GM13976 (cell line): Measurements from ENCODE around the gene MAP3K8.
"Not testable (repeated sequence)": the region's sequence is repeated elsewhere in the genome, so short reads cannot be mapped to it uniquely, and the experiment has no call there.

Source experiments
- DNase-seq: peaks from one replicate; pipeline ENCODE4 v3.0.0; 2012; ENCODE audit warnings: low spot score
- CTCF ChIP-seq: IDR thresholded peaks from 2 replicates; pipeline ENCODE4 v1.5.1; 2012; ENCODE audit warnings: borderline replicate concordance, mild to moderate bottlenecking; ENCODE audit not compliant: insufficient read depth; ENCODE audit errors: extremely low read depth, missing control alignments, control extremely low read depth
- in situ Hi-C: fragments of 300-500 bp; cut with MboI; formaldehyde crosslinking; loops from one replicate; pipeline ENCODE4 v1.12.0; 2022; ENCODE audit warnings: low sequenced_read_pairs, mixed read lengths, inconsistent platforms; ENCODE audit not compliant: unreplicated experiment

The MAP3K8 gene

GRCh38 chr10:30467651-30468338 is 33.8 kb downstream of the MAP3K8 start:
- in situ Hi-C loops = no loop called here
- DNase-seq = peak; percentile 57
- no peak for TF ChIP-seq CTCF

DNA sequence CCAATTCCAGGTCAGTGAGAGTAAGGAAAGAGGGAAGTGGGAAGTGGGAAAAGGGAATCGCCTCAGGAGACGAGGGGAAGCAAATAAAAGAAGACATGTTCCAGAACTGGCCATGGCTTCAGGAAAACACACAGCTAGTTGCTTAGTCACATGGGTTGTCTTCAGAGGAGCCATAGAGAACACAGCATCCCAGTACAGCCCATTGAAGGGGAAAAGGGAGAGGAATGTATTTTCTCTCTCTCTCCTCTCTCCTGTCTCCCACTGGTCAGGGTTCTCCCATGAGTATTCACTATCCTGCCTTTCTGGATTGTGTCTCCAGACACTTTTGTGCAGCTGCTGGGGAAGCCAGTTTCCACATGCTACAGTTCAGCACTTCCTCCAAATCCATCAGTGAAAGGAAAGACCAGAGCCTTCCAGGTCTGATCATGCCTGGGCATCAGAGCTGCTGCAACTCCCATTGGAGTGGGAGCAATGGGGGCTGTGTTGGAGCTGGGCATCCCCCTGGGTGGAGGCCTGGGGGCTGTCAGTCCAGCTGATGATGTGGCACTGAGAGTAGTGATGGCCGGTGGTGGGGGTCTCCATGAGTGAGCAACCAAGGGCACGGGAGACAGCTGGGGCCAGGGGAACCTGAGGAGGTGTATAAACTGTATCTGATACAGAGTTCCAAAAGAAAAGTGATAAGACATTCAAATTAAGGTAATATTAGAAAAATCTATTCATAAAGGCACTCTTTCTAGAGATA is 38.6 kb downstream of the MAP3K8 start:
- no peak for TF ChIP-seq CTCF
- in situ Hi-C loops = no loop called here
- no peak for DNase-seq

GRCh38 chr10:30475515-30475914 is 41.5 kb downstream of the MAP3K8 start:
- DNase-seq, in situ Hi-C loops: not testable (repeated sequence)

DNA sequence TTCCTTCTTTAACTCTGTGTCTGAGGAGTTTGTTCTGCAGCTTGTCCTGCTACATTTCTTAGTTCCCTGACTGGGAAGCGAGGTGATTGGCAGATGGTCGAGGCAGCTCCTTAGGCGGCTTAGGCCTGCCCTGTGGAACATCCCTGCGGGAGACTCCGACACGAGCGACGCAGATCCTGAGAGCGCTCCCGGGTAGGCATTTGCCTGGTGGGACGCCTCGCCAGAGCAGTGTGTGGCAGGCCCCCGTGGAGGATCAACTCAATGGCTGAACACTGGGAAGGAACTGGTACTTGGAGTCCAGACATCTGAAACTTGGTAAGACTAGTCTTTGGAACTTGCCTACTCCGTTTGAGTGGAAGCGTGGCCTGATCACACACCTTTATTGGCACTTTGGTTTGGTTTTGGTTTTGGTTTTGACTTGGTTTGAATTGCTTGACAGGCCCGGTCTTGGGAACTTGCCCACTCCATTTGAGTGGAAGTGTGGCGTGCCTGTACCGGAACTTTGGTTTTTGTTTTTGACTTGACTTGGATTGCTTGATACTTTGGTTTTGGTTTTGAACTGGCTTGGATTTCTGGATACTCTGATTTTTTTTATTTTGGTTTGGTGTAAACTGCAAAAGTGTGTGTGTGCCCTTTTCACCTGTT is 42.6 kb downstream of the MAP3K8 start:
- in situ Hi-C loops = no loop called here
- no peak for DNase-seq
- no peak for TF ChIP-seq CTCF

DNA sequence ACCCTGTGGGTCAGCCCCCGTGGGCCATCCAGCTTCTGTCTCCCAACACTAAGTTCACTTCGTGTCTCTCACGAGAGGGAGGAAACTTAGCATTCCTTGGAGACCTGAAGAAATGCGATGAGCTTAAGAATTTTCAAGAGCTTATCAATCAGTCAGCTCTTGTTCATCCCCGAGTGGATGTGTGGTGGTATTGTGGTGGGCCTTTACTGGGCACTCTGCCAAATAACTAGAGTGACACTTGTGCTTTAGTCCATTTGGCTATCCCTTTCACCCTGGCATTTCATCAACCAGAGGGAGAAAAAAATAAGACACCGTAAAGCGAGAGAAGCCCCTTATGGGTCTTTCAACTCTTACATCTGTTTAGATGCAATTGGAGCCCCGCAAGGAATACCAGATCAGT is 45.5 kb downstream of the MAP3K8 start:
- in situ Hi-C loops, DNase-seq: not testable (repeated sequence)

DNA sequence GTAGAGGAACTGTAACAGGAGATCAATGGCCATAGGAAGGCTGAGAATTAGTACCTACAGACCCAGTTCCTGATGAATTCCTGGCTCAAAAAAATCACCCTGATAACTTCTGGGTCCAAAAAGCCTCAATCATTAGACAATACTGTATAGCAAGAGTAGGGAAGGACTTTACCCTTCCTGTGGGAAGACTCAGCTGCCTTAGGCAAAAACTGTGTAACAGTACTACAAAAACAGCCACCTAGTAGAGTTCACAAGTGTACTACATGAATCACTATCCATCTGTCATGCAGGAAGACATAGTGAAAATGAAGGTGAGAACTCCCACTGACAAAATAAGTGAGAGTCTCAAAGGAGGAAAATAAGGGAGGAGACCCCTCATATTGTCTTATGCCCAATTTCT is 47.6 kb downstream of the MAP3K8 start:
- no peak for TF ChIP-seq CTCF
- DNase-seq = no peak
- in situ Hi-C loops = no loop called here

DNA sequence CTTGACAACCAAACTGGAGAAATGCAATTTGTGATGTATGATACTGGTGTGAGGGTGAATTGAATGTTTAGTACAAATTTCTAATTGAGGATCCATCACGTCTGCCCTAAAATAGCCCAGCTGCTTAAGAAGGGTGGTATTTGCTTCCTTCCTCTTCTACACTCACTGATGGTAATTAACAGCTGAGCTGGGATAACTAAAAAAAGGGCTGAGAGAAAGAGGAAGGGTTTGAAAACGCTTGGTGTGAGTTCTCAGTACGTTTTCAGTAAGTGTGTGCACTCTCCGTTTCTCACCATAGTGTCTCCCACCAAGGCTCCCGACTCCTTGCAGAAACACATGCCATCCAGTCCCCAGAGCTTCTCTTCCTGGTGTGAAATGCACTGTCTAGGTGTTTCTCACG is 54.3 kb downstream of the MAP3K8 start:
- TF ChIP-seq CTCF = no peak
- in situ Hi-C loops = no loop called here
- no peak for DNase-seq
